Progenitor cell of endocrine pancreas (in vitro differentiated cells): Measurements from ENCODE around the gene SNX10. TPM values are rescaled to one million over a fixed set of nuclear protein-coding genes. Genes with fewer than 3 reads are reported as not detected.

Experiments used
- DNase-seq: peaks from one replicate; pipeline ENCODE4 v3.0.0; 2021; ENCODE audit warnings: low spot score; ENCODE audit not compliant: unreplicated experiment
- H3K27ac Mint-ChIP-seq: 2 replicates; pipeline ENCODE4 v1.8.0; 2021; ENCODE audit warnings: mild to moderate bottlenecking, moderate library complexity, mixed read lengths
- H3K27me3 Mint-ChIP-seq: 2 replicates; pipeline ENCODE4 v1.8.0; 2021; ENCODE audit warnings: mixed read lengths
- H3K36me3 Mint-ChIP-seq: 2 replicates; pipeline ENCODE4 v1.8.0; 2022; ENCODE audit warnings: mixed read lengths; ENCODE audit not compliant: insufficient read depth
- H3K4me1 Mint-ChIP-seq: 2 replicates; pipeline ENCODE4 v1.8.0; 2021; ENCODE audit warnings: low read depth, mixed read lengths
- H3K4me3 Mint-ChIP-seq: 2 replicates; pipeline ENCODE4 v1.8.0; 2021; ENCODE audit warnings: low read depth, mild to moderate bottlenecking, moderate library complexity, mixed read lengths
- H3K9me3 Mint-ChIP-seq: 2 replicates; pipeline ENCODE4 v1.8.0; 2021; ENCODE audit warnings: low read depth, mixed read lengths
- CTCF ChIP-seq: fragments of 200-600 bp; sonication (generic); IDR thresholded peaks from one replicate; pipeline ENCODE4 v1.5.0; 2021; ENCODE audit warnings: antibody characterized with exemption, mild to moderate bottlenecking; ENCODE audit not compliant: unreplicated experiment
- total RNA-seq: library from RNA; stranded (reverse); gene quantifications from 2 replicates; pipeline ENCODE4 v1.2.1, GENCODE V29; 2021

Gene SNX10
- total RNA-seq, 1 donor from 2014 or later, result 9.2 TPM

GRCh38 chr7:26345202-26345601 lies 53.5 kb downstream of the SNX10 start:
- Mint-ChIP-seq H3K27me3 (no peaks in the 10 kb centered on the region), H3K4me3 (no peak overlapping the region), H3K27ac (no peak overlapping the region), H3K9me3 (no peaks in the 10 kb centered on the region), H3K4me1 (peaks cover 1% of the 10 kb centered on the region), H3K36me3 (peaks cover 2% of the 10 kb centered on the region)
- no peak for TF ChIP-seq CTCF
- DNase-seq, result no peak

GRCh38 chr7:26345837-26346236 lies 54.2 kb downstream of the SNX10 start:
- Mint-ChIP-seq H3K4me1 (peaks cover 1% of the 10 kb centered on the region), H3K9me3 (no peaks in the 10 kb centered on the region), H3K27me3 (no peaks in the 10 kb centered on the region), H3K36me3 (peaks cover 2% of the 10 kb centered on the region), H3K4me3 (no peak overlapping the region), H3K27ac (no peak overlapping the region)
- TF ChIP-seq CTCF, result no peak
- no peak for DNase-seq

GRCh38 chr7:26346611-26347203 lies 55.0 kb downstream of the SNX10 start:
- H3K4me1 Mint-ChIP-seq, result peaks cover 1% of the 10 kb centered on the region
- TF ChIP-seq CTCF, result no peak
- no peaks in the 10 kb centered on the region for H3K9me3 Mint-ChIP-seq
- peaks cover 2% of the 10 kb centered on the region for H3K36me3 Mint-ChIP-seq
- no peak for DNase-seq
- H3K4me3 Mint-ChIP-seq, result no peak overlapping the region
- no peaks in the 10 kb centered on the region for H3K27me3 Mint-ChIP-seq
- H3K27ac Mint-ChIP-seq, result no peak overlapping the region

- DNase-seq, result no peak
- no peaks in the 10 kb centered on the region for H3K27me3 Mint-ChIP-seq
- H3K4me1 Mint-ChIP-seq, result peaks cover 1% of the 10 kb centered on the region
These were observed 56.7 kb downstream of the SNX10 start for GRCh38 chr7:26348234-26348851.

More at GRCh38 chr7:26348234-26348851, 56.7 kb downstream of the SNX10 start:
- H3K9me3 Mint-ChIP-seq, result no peaks in the 10 kb centered on the region
- no peak for TF ChIP-seq CTCF
- H3K36me3 Mint-ChIP-seq, result peaks cover 2% of the 10 kb centered on the region
- no peak overlapping the region for H3K4me3 Mint-ChIP-seq
- H3K27ac Mint-ChIP-seq, result no peak overlapping the region
